DMS153 treated with DMSO at 0.1 percent for 48 hours (cell line): ENCODE data around the gene RTN4RL2.
A peak's percentile ranks its signal among the peaks of the same experiment; 100 is the strongest.

Source experiments
- DNase-seq: peaks from one replicate; lab custom pipeline; 2025; ENCODE audit not compliant: unreplicated experiment; lab: John Stamatoyannopoulos, UW

RTN4RL2 gene

DNA sequence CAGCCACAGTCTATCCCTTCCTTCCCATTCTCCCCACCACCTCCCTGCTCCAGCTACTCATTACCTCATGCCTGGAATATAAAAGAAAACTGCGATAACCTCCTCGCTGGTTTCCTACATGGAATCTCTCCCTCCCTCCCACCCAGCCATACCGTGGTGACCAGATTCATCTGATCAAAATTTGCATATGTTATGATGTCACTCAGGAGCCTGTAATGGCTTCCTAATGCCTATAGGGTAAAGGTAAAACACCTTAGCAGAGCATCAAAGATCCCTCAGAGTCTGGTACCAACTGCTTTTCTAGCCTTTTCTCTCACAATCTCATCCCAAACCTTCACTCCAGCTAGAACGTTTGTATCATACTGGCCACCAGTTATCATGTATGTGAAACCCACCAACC is 19.6 kb downstream of the RTN4RL2 start:
- DNase-seq, result no peak

- DNase-seq, result peak; percentile 60
These were observed 20.2 kb downstream of the RTN4RL2 start for GRCh38 chr11:57480409-57481137.

DNA sequence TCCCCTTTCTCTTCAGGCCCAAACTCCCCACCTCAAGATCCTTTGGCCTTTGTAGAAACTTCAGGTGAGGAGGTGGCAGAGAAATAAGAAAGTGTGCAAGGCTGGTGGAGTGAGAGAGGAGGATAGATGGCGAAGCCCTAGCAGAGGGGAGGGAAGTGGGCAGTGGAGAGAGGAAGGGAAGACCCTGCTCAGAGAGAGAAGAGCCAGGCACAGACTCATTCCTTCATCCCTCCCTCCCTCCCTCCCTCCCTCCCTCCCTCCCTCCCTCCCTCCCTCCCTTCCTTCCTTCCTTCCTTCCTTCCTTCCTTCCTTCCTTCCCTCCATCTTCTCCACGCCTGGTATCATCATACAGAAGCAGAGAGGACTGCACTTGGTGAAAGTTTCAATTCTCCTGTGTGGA is 21.0 kb downstream of the RTN4RL2 start:
- no peak for DNase-seq

GRCh38 chr11:57481915-57482781 is 21.8 kb downstream of the RTN4RL2 start:
- DNase-seq, result no peak

DNA sequence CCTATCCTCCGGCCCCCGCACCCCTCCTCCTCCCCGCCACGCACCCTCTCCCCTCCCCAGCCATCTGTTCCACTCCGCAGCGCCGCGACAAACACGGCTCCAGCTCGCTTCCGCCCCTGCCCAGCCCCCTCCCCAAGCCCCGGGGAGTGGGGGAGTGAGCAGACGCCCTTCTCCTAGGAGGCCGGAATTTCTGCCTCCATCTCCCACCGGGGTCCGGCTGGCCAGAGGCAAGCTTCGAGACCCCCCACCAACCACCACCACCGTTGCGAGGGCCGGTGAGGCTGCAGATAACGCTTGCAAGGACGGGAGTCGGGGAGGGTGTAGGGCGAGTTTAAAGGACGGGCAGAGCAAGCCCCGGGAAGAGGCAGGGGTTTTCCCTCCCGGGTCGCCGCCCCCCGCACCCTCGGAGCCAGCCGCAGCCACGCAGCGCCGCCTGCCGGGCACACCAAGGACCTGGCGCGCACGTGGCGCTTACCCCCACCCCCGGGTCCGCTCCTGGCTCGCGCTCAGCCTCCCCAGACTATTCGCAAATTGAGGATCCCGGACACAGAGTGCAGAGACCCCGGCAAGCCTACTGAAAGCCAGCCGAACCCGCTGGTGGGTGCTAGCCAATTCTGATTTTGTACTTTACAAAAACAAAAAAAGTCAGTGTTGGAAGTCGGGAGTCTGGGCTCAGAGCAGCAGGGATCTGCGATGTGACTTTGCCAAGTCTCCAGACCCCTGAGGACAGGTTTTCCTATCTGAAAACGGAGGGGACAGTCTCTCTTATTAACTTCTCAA is 22.6 kb downstream of the RTN4RL2 start:
- no peak for DNase-seq

DNA sequence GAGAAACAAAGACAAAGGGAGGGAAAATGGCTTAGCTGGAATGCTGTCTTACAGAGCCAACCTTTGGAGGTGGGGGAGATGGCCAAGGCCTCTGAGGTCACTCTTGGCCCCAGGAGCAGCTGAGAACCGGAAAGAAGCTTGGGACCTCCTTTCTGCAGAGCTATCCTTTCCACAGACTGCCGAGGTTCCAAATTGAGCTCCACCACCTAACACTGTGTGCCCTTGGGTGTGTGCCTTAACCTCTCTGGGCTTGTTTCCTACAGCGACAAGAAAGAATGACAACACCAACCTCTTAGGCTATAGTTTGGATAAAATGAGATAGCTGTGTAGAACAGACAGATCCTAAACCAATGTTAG is 23.2 kb downstream of the RTN4RL2 start:
- DNase-seq, result no peak

GRCh38 chr11:57484141-57484710 is 23.9 kb downstream of the RTN4RL2 start:
- DNase-seq, result no peak

GRCh38 chr11:57485217-57485990 is 25.1 kb downstream of the RTN4RL2 start:
- no peak for DNase-seq

GRCh38 chr11:57487021-57487778 is 26.9 kb downstream of the RTN4RL2 start:
- DNase-seq, result no peak

DNA sequence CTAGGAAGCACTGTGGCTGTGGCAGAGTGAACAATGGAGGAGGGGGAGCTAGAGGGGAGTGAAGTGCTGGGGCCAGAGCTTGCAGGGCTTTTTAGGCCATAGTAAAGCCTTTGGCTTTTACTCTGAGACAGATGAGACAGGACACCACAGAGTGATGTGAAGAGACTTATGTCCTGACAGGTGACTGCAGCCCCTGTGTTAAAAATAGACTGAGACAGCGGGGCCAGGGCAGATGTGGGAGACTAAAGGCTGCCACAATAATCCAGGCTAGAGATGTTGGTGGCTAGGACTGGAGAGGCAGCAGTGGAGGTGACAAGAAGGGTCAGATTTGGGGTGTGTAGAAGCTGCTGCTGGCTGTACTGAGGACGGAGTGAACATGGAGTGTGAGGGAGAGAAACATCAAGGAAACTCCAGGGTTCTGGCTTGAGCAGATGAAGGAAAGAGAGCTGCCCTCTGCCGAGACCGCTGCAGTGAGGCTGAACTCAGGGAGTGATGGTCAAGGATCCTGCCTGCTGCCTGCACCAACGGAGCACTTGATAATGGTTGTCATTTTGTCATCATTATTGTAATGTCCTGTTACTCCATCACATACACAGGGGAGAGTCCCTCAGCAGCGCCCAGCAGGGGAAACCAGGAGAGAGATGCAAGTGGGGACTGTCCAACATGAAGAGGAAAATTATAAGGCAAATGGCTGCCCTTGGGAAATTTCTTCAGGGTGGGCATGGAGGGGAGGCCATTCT is 27.8 kb downstream of the RTN4RL2 start:
- DNase-seq, result no peak

DNA sequence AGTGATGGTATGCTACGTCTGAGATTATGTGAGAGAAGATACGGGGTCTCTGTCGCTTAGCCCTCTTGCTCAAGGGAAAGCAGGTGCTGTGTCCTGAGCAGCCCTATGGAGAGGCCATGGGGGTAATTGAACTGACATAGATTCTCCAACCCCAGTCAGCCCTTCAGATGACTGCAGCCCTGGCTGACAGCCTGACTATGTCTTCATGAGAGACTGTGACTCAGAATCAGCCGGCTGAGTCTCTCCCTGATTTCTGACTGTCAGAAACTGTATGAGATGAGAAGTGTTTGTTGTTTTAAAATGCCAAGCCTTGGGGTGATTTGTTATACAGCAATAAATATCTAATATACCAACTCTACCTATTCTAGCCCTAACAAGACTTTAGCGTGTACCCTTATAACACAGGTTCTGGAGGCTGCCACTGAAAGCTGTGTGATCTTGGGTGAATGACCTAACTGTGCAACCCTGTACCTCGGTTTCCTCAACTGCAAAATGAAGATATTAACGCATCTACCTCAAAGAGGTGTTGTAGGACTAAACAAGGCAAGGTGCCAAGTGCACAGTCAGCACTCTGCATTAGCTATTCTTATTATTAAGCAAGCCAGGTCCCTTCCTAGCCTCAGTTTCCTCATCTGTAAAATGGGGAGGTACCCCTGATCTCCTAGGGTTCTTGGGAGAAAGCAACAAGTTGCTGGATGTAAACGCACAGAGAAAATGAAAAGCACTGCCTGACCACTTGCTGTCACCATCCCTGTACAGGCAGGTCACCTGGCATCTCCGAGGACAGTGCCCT is 30.3 kb downstream of the RTN4RL2 start:
- no peak for DNase-seq

- DNase-seq, result no peak
These were observed 31.2 kb downstream of the RTN4RL2 start for GRCh38 chr11:57491371-57492061.

- DNase-seq, result peak; percentile 31
These were observed 33.5 kb downstream of the RTN4RL2 start for GRCh38 chr11:57493507-57494503.

DNA sequence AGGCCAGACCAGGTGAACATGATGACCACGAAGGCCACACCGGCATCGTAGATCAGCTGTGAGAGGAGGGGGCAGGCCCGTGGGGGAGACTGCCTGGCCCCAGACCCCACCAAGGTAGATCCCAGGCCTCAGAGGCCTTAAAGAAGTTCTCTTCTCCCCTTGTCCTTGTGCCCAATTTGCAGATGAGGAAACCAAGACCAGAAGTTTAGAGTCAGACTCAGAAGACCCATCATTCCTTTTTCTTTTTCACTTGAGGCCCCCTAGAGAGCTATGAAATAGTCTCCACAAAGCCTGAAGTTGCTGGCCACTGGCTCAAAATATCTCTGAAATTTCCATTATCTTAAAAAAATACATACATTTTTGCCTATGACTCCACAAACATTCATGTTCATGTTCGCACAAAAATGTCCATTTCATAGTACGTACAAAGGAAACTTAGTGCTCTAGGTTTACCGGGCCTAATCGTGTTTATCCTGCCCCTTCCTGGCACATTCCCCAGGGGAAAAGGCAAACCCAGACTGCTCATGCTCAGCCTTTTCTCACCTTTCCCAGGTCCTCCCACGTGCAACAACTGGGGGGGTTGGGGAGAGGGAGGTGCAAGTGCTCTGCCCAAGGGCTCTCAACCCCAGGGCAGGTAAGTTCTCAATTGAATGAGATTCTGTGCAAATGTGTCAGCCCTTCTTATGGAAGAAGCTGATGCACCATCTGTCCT is 35.9 kb downstream of the RTN4RL2 start:
- DNase-seq, result no peak

DNA sequence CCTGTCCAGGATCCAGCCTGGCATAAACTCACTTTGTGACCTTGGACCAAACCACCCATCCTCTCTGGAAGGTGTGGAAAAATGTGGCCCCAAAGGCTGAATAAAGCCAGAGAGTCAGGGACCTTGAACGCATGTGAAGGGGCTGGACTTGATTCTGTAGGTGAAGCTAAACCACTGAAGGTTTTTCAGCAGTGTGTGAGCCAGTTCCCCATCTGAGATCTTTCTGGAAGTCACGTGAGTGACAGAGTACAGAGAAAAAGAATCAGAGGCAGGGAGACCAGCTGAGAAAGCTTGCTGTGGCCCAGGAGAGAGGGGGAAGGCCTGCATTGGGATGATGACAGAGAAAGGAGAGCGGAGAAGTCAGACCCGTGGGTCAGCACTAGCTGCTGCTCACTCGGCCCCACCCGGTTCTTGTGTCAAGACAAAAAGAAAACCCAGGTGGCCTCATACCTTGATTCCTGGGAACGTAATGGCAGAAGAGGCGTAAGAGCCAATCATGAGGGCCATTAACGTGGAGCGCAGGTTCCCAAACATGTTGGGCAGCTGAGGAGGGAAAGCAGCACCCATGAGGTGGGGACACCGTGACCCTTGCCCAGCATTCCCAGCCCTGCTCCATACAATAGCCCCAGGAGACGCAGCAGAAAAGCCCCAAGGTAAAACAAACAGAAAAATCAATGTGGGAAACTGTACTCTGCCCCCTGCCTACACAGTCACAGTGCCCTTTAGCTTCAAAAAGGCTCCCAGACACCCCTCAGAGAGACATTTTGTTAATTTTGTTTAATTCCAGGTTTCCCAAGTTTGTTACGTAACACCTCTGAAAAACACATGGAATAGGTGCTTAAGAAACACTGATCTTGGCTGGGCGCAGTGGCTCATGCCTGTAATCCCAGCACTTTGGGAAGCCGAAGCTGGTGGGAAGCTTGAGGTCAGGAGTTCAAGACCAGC is 37.2 kb downstream of the RTN4RL2 start:
- DNase-seq, result no peak
